Thyroid gland (tissue), 4 donors: ENCODE data around the gene ASIC2. TPM values are rescaled to one million over a fixed set of nuclear protein-coding genes. Genes with fewer than 3 reads are reported as not detected.

Experiments used
- DNase-seq, 2 donors: peaks; one replicate each; pipeline ENCODE4 v3.0.0-alpha.2; 2019
- H3K27ac ChIP-seq, 3 donors: fragments of 200-600 bp; sonication (generic); 1 replicate in 2 of 3; 2 replicates in 1 of 3; pipeline ENCODE4 v1.5.1; 2016 to 2019; ENCODE audit warnings: mild to moderate bottlenecking in 1 of 3, moderate library complexity in 1 of 3
- H3K27me3 ChIP-seq: fragments of 200-600 bp; sonication (generic); one replicate; pipeline ENCODE4 v1.5.1; 2019
- H3K36me3 ChIP-seq, 2 donors: fragments of 200-600 bp; sonication (generic); one replicate each; pipeline ENCODE4 v1.5.1; 2016 to 2019
- H3K4me1 ChIP-seq, 2 donors: fragments of 200-600 bp; sonication (generic); one replicate each; pipeline ENCODE4 v1.5.1; 2017 to 2019
- H3K4me3 ChIP-seq, 3 donors: fragments of 200-600 bp; sonication (generic); replicated peaks in 1 of 3; 1 replicate in 2 of 3; 2 replicates in 1 of 3; pipeline ENCODE4 v1.5.1; 2016; ENCODE audit warnings: mild to moderate bottlenecking in 1 of 3
- H3K9me3 ChIP-seq: fragments of 200-600 bp; sonication (generic); one replicate; pipeline ENCODE4 v1.5.1; 2017
- POLR2A ChIP-seq, 2 donors: fragments of 450-650 bp; IDR thresholded peaks; one replicate each; pipeline ENCODE4 v1.6.1; 2017; ENCODE audit warnings: antibody characterized with exemption in 2 of 2, mild to moderate bottlenecking in 2 of 2, moderate library complexity in 1 of 2
- WGBS, 2 donors: methylation state at CpG; one replicate each; pipeline ENCODE4 v1.1.5; 2017; 5-methylcytosine and 5-hydroxymethylcytosine counted together
- intact Hi-C: fragments of 100-400 bp; cut with DNase I; formaldehyde crosslinking; loops from one replicate; pipeline ENCODE4 v1.15.1; 2023
- total RNA-seq, 4 donors: library from RNA; depleted of rRNA; stranded (reverse); fragments of >200 nt; gene quantifications; one replicate each; pipeline ENCODE4 v1.2.3, GENCODE V29; 2016
- TF ChIP-seq, protein P1 (sequence below), 6 experiments: fragments of 200-600 bp in 3 of 6; fragments of 450-650 bp in 3 of 6; sonication (generic) in 3 of 6; IDR thresholded peaks; one replicate each; pipeline ENCODE4 v1.5.1; 2016 to 2019; ENCODE audit warnings: antibody characterized with exemption in 6 of 6, mild to moderate bottlenecking in 2 of 6, inconsistent platforms in 1 of 6, moderate library complexity in 1 of 6

ASIC2 gene
- total RNA-seq, 4 donors from 2014 or later: not detected

DNA sequence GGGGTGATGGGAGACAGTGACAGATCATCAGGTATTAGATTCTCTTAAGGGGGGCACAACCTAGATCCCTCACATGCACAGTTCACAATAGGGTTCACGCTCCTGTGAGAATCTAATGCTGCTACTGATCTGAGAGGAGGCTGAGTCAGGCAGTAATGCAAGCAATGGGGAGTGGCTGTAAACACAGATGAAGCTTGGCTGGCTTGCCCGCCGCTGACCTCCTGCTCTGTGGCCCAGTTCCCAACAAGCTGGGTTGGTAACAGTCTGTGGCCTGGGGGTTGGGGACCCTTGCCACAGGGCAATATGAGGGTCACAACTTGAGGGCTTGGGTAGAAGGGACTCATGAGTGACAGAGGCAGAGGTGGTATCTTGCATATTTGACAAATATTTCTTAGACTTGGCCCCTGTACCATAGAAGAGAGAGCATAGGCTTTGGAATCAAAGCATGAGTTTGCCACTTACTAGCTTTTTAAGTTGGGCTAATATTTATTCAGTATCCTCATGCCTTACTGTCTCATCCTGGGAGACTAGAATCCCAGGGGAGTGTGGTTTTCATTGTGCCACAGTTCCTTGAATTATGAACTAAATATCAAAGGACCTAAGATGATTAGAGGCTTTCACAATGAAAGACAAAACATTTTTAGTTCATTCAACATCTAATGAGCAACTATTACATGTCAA lies 168.1 kb downstream of the ASIC2 start:
- 53 to 66% methylated on average over 3 of the region's 3 CpGs for WGBS, 2 donors
- Histone ChIP-seq H3K4me3 (no peak overlapping the region), H3K4me1 (no peaks in the 10 kb centered on the region), H3K9me3 (no peaks in the 10 kb centered on the region), H3K27ac (no peak overlapping the region), H3K36me3 (no peaks in the 10 kb centered on the region), H3K27me3 (no peaks in the 10 kb centered on the region)
- DNase-seq: no peak
- TF ChIP-seq, protein P1, sequence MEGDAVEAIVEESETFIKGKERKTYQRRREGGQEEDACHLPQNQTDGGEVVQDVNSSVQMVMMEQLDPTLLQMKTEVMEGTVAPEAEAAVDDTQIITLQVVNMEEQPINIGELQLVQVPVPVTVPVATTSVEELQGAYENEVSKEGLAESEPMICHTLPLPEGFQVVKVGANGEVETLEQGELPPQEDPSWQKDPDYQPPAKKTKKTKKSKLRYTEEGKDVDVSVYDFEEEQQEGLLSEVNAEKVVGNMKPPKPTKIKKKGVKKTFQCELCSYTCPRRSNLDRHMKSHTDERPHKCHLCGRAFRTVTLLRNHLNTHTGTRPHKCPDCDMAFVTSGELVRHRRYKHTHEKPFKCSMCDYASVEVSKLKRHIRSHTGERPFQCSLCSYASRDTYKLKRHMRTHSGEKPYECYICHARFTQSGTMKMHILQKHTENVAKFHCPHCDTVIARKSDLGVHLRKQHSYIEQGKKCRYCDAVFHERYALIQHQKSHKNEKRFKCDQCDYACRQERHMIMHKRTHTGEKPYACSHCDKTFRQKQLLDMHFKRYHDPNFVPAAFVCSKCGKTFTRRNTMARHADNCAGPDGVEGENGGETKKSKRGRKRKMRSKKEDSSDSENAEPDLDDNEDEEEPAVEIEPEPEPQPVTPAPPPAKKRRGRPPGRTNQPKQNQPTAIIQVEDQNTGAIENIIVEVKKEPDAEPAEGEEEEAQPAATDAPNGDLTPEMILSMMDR (IDR thresholded peaks at IDR 0.05): no peak
- TF ChIP-seq POLR2A (IDR thresholded peaks at IDR 0.05): no peak
- intact Hi-C loops: no loop called here

DNA sequence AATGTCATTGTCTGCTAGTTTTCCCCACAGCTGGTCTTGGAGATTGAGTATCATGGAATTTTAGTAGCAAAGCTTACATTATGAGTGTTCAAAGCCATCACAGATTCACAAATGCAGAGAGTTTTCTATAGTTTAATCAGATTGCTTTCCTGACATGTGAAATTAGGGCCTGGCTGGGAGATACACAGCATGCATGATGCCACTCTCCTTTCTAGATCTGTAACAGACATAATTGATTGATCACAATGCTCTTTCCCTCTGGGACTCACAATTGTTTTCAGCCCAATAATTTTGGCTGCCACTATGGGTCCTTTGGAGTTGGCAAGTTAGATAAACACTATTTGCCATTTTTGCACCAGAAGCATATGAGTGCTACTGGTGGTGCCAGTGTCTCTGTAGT lies 168.9 kb downstream of the ASIC2 start:
- TF ChIP-seq, protein P1 (IDR thresholded peaks at IDR 0.05): no peak
- no peak for TF ChIP-seq POLR2A (IDR thresholded peaks at IDR 0.05)
- H3K9me3 ChIP-seq: no peaks in the 10 kb centered on the region
- H3K27me3 ChIP-seq: no peaks in the 10 kb centered on the region
- H3K4me1 ChIP-seq: no peaks in the 10 kb centered on the region
- no peak overlapping the region for H3K4me3 ChIP-seq
- DNase-seq: no peak
- intact Hi-C loops: no loop called here
- no peak overlapping the region for H3K27ac ChIP-seq
- H3K36me3 ChIP-seq: no peaks in the 10 kb centered on the region

DNA sequence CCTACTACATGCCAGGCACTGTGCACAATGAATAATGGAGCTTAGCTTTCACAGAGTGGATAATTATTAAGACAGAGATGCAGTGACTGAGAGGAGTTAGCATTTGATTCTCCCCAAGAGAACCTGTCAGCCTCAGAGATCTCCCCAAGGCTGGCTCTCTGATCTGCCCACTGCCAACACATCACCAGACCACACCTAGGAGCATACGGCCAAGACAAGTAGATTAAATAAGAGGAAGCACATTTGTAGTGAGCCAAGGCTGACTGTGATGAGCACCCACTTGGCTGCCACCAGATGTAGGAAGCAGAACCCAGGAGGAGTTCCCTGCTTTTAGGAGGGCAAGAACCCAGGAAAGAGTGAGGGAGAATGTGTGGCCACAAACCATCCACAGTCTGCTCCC lies 171.3 kb downstream of the ASIC2 start:
- TF ChIP-seq, protein P1 (IDR thresholded peaks at IDR 0.05): no peak
- TF ChIP-seq POLR2A (IDR thresholded peaks at IDR 0.05): no peak
- Histone ChIP-seq H3K27ac (no peak overlapping the region), H3K9me3 (no peaks in the 10 kb centered on the region), H3K36me3 (no peaks in the 10 kb centered on the region), H3K4me3 (no peak overlapping the region), H3K4me1 (no peaks in the 10 kb centered on the region), H3K27me3 (no peaks in the 10 kb centered on the region)
- intact Hi-C loops: no loop called here
- WGBS, 2 donors: 63 to 67% methylated on average over 1 of the region's 1 CpG
- no peak for DNase-seq

DNA sequence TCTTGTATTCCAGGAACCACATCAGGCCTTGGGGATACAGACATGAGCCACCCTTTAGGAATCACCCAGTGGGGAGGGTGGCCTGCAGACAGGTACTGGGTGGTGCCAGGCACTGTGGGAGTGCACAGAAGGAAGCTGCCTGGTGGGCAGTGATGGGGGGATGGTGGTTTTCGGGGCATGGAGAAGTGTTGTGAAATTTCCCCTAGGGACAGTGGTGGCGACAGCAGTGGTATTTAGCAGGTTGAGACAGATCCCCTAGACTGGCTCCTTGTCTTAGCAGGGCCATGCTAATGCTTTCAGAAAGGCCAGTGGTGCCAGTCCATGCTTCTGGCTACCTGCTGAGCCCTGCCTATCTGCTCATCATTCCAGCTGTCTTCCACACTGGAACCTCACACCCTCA lies 171.8 kb downstream of the ASIC2 start:
- DNase-seq: no peak
- no peaks in the 10 kb centered on the region for H3K9me3 ChIP-seq
- H3K4me1 ChIP-seq: no peaks in the 10 kb centered on the region
- no peak for TF ChIP-seq POLR2A (IDR thresholded peaks at IDR 0.05)
- TF ChIP-seq, protein P1 (IDR thresholded peaks at IDR 0.05): no peak
- no peak overlapping the region for H3K4me3 ChIP-seq
- intact Hi-C loops: no loop called here
- 72 to 95% methylated on average over 2 of the region's 2 CpGs for WGBS, 2 donors
- no peak overlapping the region for H3K27ac ChIP-seq
- no peaks in the 10 kb centered on the region for H3K36me3 ChIP-seq
- H3K27me3 ChIP-seq: no peaks in the 10 kb centered on the region

DNA sequence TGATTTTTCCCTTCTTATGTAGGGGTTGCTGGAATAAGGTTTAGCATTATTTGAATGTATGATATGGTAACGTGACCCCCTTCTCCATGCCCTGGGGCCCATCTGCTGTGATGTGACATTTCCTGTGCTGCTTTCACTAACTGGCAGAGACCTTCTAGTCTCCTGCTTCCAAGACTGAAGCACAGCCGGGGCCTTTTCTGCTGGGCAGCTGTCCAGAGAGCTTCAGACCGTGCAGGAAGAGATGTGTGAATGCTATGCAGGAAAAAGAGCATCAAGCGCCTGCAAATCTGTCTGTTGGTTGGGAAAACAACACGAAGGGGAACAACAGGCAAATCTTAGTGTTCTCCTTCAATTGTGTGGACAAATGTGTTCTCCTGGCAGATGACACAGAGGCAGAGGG lies 173.0 kb downstream of the ASIC2 start:
- Histone ChIP-seq H3K36me3 (no peaks in the 10 kb centered on the region), H3K4me3 (no peak overlapping the region), H3K27me3 (no peaks in the 10 kb centered on the region), H3K9me3 (no peaks in the 10 kb centered on the region), H3K27ac (no peak overlapping the region), H3K4me1 (no peaks in the 10 kb centered on the region)
- DNase-seq: peak; percentile 4 to 18
- no peak for TF ChIP-seq POLR2A (IDR thresholded peaks at IDR 0.05)
- TF ChIP-seq, protein P1 (IDR thresholded peaks at IDR 0.05): no peak
- intact Hi-C loops: no loop called here
- WGBS, 2 donors: 33 to 36% methylated on average over 5 of the region's 5 CpGs
